Thoracic aorta (tissue), 2 donors: ENCODE measurements around the gene NDUFAF3. TPM values are rescaled to one million over a fixed set of nuclear protein-coding genes. Genes with fewer than 3 reads are reported as not detected.

Experiments used
- ATAC-seq: fragments of 150-250 bp; one replicate; pipeline ENCODE4 v1.8.0; 2017; ENCODE audit warnings: low read depth; ENCODE audit not compliant: insufficient number of reproducible peaks, low FRiP score
- DNase-seq: peaks from one replicate; pipeline ENCODE4 v3.0.0-alpha.2; 2020; ENCODE audit warnings: low spot score
- H3K27ac ChIP-seq, 2 donors: fragments of 200-600 bp; sonication (generic); 1 replicate in 1 of 2; 2 replicates in 1 of 2; pipeline ENCODE4 v1.5.1; 2016; ENCODE audit warnings: mild to moderate bottlenecking in 2 of 2, moderate library complexity in 2 of 2
- H3K27me3 ChIP-seq: fragments of 200-600 bp; sonication (generic); replicated peaks from 2 replicates; pipeline ENCODE4 v1.6.0; 2016; ENCODE audit warnings: mild to moderate bottlenecking; ENCODE audit not compliant: insufficient read depth
- H3K36me3 ChIP-seq: fragments of 200-600 bp; sonication (generic); one replicate; pipeline ENCODE4 v1.5.1; 2016
- H3K4me1 ChIP-seq, 2 donors: fragments of 200-600 bp; sonication (generic); 1 replicate in 1 of 2; 2 replicates in 1 of 2; pipeline versions ENCODE4 v1.5.1 to v1.6.0; 2016; ENCODE audit warnings: low read depth in 2 of 2, mild to moderate bottlenecking in 1 of 2; ENCODE audit not compliant: control insufficient read depth in 1 of 2
- H3K4me3 ChIP-seq: fragments of 200-600 bp; sonication (generic); 2 replicates; pipeline ENCODE4 v1.5.1; 2016; ENCODE audit warnings: mild to moderate bottlenecking
- H3K9me3 ChIP-seq: fragments of 200-600 bp; sonication (generic); 2 replicates; pipeline ENCODE4 v1.5.1; 2016
- total RNA-seq, 2 donors: library from RNA; depleted of rRNA; stranded (reverse); fragments of >200 nt; gene quantifications; one replicate each; pipeline versions ENCODE4 v1.1.0 to v1.2.3, GENCODE V29; 2016
- TF ChIP-seq, protein P1 (sequence below): fragments of 200-600 bp; sonication (generic); IDR thresholded peaks from one replicate; pipeline ENCODE4 v1.5.1; 2019; ENCODE audit warnings: antibody characterized with exemption

NDUFAF3 gene
- total RNA-seq, 2 donors from 2014 or later, result 65.7 to 164 TPM

- ATAC-seq, result no peak
- Histone ChIP-seq H3K4me1 (peaks cover 14 to 30% of the 10 kb centered on the region in 2 donors), H3K36me3 (peaks cover 25% of the 10 kb centered on the region)
Measured at GRCh38 chr3:49025005-49025792, 3.3 kb downstream of the NDUFAF3 start.

DNA sequence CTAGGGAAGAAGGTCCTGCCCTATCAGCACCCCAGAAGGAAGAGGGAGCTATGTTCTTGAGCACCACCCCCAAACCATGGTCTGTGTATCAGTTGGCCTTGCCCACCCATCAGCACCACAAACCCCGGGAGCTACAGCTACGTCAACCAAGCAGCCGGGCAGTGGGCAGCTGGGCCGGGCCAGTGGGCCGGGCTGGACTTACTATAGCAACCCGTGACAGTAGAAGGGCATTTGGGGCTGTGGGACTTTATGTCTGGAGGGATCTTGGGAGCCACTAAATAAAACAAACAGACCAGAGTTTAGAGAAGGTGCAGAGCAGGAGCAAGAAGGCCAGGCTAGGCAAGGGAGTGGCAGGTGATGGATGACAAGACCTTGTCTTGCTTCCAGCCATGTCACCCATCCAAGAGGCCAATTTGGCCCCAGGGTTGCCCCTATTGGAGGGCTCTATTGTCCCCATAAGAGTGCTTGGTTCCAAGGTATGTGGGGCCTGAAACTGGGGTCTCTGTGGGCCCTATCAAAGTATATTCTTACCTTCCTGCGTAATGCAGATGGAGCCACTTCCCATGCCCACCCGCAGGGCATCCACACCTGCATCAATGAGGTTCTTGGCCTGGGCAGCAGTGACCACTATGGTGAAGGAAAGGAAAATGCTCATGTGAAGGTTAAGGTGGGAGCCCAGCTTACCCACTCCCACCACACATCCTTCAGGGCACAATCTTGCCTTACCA is 4.0 kb downstream of the NDUFAF3 start:
- Histone ChIP-seq H3K9me3 (no peaks in the 10 kb centered on the region), H3K36me3 (peaks cover 25% of the 10 kb centered on the region), H3K27ac (no peak overlapping the region), H3K4me3 (no peak overlapping the region), H3K27me3 (no peaks in the 10 kb centered on the region), H3K4me1 (peaks cover 9 to 24% of the 10 kb centered on the region in 2 donors)
- TF ChIP-seq, protein P1, sequence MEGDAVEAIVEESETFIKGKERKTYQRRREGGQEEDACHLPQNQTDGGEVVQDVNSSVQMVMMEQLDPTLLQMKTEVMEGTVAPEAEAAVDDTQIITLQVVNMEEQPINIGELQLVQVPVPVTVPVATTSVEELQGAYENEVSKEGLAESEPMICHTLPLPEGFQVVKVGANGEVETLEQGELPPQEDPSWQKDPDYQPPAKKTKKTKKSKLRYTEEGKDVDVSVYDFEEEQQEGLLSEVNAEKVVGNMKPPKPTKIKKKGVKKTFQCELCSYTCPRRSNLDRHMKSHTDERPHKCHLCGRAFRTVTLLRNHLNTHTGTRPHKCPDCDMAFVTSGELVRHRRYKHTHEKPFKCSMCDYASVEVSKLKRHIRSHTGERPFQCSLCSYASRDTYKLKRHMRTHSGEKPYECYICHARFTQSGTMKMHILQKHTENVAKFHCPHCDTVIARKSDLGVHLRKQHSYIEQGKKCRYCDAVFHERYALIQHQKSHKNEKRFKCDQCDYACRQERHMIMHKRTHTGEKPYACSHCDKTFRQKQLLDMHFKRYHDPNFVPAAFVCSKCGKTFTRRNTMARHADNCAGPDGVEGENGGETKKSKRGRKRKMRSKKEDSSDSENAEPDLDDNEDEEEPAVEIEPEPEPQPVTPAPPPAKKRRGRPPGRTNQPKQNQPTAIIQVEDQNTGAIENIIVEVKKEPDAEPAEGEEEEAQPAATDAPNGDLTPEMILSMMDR, result no peak
- DNase-seq (no peak), ATAC-seq (no peak)

More at GRCh38 chr3:49025005-49025792, 3.3 kb downstream of the NDUFAF3 start:
- DNase-seq, result no peak
- Histone ChIP-seq H3K27me3 (no peaks in the 10 kb centered on the region), H3K4me3 (no peak overlapping the region), H3K27ac (no peak overlapping the region), H3K9me3 (no peaks in the 10 kb centered on the region)
- TF ChIP-seq, protein P1, result no peak

DNA sequence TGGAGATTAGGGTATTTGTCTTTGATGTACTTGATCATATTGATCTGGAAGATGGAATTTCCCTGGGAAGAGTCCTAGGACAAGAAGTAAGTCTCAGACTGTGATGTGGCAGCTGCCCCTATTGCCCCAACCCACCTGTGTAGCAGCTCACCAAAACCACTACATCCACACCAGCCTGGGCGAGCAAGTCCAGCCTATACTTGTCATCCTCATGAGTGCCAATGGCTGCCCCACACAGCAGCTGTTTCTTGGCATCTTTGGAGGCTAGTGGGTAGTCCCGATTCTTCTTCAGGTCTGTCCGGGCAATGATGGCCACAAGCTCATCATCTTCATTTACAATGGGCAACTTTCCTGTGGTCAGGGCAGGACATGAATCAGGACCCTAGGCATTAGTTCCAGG is 4.6 kb downstream of the NDUFAF3 start:
- Histone ChIP-seq H3K4me3 (no peak overlapping the region), H3K9me3 (no peaks in the 10 kb centered on the region), H3K27ac (no peak overlapping the region), H3K36me3 (peaks cover 31% of the 10 kb centered on the region), H3K4me1 (peaks cover 9 to 24% of the 10 kb centered on the region in 2 donors), H3K27me3 (no peaks in the 10 kb centered on the region)
- DNase-seq (no peak), ATAC-seq (no peak)
- TF ChIP-seq, protein P1, result no peak

GRCh38 chr3:49027634-49028033 is 5.7 kb downstream of the NDUFAF3 start:
- H3K4me3 ChIP-seq, result no peak overlapping the region
- peaks cover 7 to 22% of the 10 kb centered on the region in 2 donors for H3K4me1 ChIP-seq
- ATAC-seq (no peak), DNase-seq (no peak)
- peaks cover 42% of the 10 kb centered on the region for H3K36me3 ChIP-seq
- H3K27me3 ChIP-seq, result no peaks in the 10 kb centered on the region
- H3K27ac ChIP-seq, result peak overlapping the region in 1 of 2 donors; percentile 87
- H3K9me3 ChIP-seq, result no peaks in the 10 kb centered on the region
- TF ChIP-seq, protein P1, result no peak

GRCh38 chr3:49028298-49028672 is 6.4 kb downstream of the NDUFAF3 start:
- no peaks in the 10 kb centered on the region for H3K9me3 ChIP-seq
- peak overlapping the region; percentile 87 to 91 for H3K27ac ChIP-seq
- peaks cover under 1 to 16% of the 10 kb centered on the region in 2 donors for H3K4me1 ChIP-seq
- H3K4me3 ChIP-seq, result peak overlapping the region; percentile 82
- ATAC-seq (no peak), DNase-seq (no peak)
- TF ChIP-seq, protein P1, result no peak
- peaks cover 43% of the 10 kb centered on the region for H3K36me3 ChIP-seq
- no peaks in the 10 kb centered on the region for H3K27me3 ChIP-seq
